ENCODE measurements around the gene RNF215.

GRCh38 chr22:30386608-30386959 lies 627 bp downstream of the RNF215 start:
- no peak for TF ChIP-seq POLR2A (IDR thresholded peaks at IDR 0.05)
- TF ChIP-seq CTCF (IDR thresholded peaks at IDR 0.05) = no peak
